Measurements from ENCODE around the gene PLOD2. TPM values are rescaled to one million over a fixed set of nuclear protein-coding genes. Genes with fewer than 3 reads are reported as not detected.

The PLOD2 gene
- total RNA-seq, 1 donor: 345 TPM

DNA sequence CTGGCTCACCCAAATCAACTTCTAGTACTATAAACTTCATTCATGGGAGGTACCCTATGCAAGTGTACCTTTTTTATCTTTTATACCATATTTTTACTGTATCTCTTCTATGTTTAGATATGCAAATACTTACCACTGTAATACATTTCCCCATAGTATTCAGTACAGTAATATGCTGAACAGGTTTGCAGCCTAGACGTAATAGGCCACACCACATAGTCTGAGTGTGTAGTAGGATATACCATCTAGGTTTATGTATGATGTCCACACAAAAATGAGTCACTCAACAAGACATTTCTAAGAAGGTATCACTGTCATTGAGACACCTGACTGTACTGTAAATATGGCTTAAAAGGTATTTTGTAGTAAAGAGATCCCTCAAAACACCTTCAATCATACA lies 124.7 kb downstream of the PLOD2 start:
- TF ChIP-seq, protein P1, sequence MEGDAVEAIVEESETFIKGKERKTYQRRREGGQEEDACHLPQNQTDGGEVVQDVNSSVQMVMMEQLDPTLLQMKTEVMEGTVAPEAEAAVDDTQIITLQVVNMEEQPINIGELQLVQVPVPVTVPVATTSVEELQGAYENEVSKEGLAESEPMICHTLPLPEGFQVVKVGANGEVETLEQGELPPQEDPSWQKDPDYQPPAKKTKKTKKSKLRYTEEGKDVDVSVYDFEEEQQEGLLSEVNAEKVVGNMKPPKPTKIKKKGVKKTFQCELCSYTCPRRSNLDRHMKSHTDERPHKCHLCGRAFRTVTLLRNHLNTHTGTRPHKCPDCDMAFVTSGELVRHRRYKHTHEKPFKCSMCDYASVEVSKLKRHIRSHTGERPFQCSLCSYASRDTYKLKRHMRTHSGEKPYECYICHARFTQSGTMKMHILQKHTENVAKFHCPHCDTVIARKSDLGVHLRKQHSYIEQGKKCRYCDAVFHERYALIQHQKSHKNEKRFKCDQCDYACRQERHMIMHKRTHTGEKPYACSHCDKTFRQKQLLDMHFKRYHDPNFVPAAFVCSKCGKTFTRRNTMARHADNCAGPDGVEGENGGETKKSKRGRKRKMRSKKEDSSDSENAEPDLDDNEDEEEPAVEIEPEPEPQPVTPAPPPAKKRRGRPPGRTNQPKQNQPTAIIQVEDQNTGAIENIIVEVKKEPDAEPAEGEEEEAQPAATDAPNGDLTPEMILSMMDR (IDR thresholded peaks at IDR 0.05; ENCODE audit: extremely low read depth, low read depth, low read length): no peak

DNA sequence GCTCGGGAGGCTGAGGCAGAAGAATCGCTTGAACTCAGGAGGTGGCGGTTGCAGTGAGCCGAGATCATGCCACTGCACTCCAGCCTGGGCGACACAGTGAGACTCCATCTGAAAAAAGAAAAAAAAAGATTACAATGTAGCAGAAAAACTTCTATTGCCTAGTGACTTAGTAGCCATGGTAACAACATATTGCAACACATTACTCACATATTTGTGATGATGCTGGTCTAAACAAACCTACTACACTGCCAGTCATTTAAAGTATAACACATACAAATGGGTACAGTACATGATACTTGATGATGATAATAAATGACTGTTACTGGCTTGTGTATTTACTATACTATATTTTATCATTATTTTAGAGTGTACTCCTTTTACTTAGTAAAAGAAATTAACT lies 125.6 kb downstream of the PLOD2 start:
- no peak for DNase-seq (ENCODE audit: insufficient read length, low spot score, missing footprints)
- Histone ChIP-seq H3K79me2 (ENCODE audit: insufficient read depth, low read length) (no peaks in the 10 kb centered on the region), H3K27ac (ENCODE audit: low read depth, low read length) (no peak overlapping the region), H3K4me2 (ENCODE audit: insufficient read depth, low read length) (no peak overlapping the region), H3K4me3 (ENCODE audit: insufficient read depth, low read length) (no peak overlapping the region), H2AFZ (ENCODE audit: low read length) (no peak overlapping the region), H3K9me3 (ENCODE audit: low read depth, low read length) (no peaks in the 10 kb centered on the region), H3K4me1 (ENCODE audit: insufficient read depth, low read length) (no peaks in the 10 kb centered on the region), H3K27me3 (ENCODE audit: insufficient read depth, low read length) (no peaks in the 10 kb centered on the region), H4K20me1 (ENCODE audit: insufficient read depth, low read length) (no peaks in the 10 kb centered on the region), H3K36me3 (ENCODE audit: insufficient read depth, low read length) (peaks cover 10% of the 10 kb centered on the region)
- TF ChIP-seq, protein P1 (IDR thresholded peaks at IDR 0.05; ENCODE audit: extremely low read depth, low read depth, low read length): no peak

More for the DNA sequence above, 124.7 kb downstream of the PLOD2 start:
- Histone ChIP-seq H3K79me2 (ENCODE audit: insufficient read depth, low read length) (no peaks in the 10 kb centered on the region), H3K4me1 (ENCODE audit: insufficient read depth, low read length) (no peaks in the 10 kb centered on the region), H3K9me3 (ENCODE audit: low read depth, low read length) (no peaks in the 10 kb centered on the region), H3K36me3 (ENCODE audit: insufficient read depth, low read length) (peaks cover 10% of the 10 kb centered on the region), H3K27ac (ENCODE audit: low read depth, low read length) (no peak overlapping the region), H3K4me3 (ENCODE audit: insufficient read depth, low read length) (no peak overlapping the region), H3K4me2 (ENCODE audit: insufficient read depth, low read length) (no peak overlapping the region), H2AFZ (ENCODE audit: low read length) (no peak overlapping the region), H4K20me1 (ENCODE audit: insufficient read depth, low read length) (no peaks in the 10 kb centered on the region), H3K27me3 (ENCODE audit: insufficient read depth, low read length) (no peaks in the 10 kb centered on the region)
- DNase-seq (ENCODE audit: insufficient read length, low spot score, missing footprints): no peak

DNA sequence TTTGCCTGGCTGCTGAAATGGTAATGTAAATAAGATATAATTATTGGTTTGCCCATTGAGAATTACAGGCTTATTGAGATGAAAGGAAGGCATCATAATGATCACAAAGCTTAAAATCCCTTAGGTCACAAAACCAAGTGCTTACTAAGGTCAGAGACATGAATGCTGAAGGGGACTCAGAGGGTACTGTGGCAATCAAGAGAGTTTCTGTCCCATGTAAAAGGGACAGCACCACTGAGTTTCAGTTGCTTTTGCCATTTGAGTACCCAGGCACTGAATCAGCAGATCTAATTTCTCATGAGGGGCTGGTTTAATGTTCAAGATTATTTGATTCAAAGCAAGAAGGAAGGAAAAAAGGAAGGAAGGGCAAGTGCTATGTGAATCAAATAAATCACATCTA lies 127.0 kb downstream of the PLOD2 start:
- no peaks in the 10 kb centered on the region for H4K20me1 ChIP-seq (ENCODE audit: insufficient read depth, low read length)
- no peaks in the 10 kb centered on the region for H3K9me3 ChIP-seq (ENCODE audit: low read depth, low read length)
- H3K27me3 ChIP-seq (ENCODE audit: insufficient read depth, low read length): no peaks in the 10 kb centered on the region
- TF ChIP-seq, protein P1 (IDR thresholded peaks at IDR 0.05; ENCODE audit: extremely low read depth, low read depth, low read length): no peak
- no peak overlapping the region for H2AFZ ChIP-seq (ENCODE audit: low read length)
- H3K27ac ChIP-seq (ENCODE audit: low read depth, low read length): no peak overlapping the region
- H3K4me1 ChIP-seq (ENCODE audit: insufficient read depth, low read length): no peaks in the 10 kb centered on the region
- no peak overlapping the region for H3K4me3 ChIP-seq (ENCODE audit: insufficient read depth, low read length)
- H3K4me2 ChIP-seq (ENCODE audit: insufficient read depth, low read length): no peak overlapping the region
- H3K79me2 ChIP-seq (ENCODE audit: insufficient read depth, low read length): no peaks in the 10 kb centered on the region
- no peak for DNase-seq (ENCODE audit: insufficient read length, low spot score, missing footprints)
- peaks cover 10% of the 10 kb centered on the region for H3K36me3 ChIP-seq (ENCODE audit: insufficient read depth, low read length)

DNA sequence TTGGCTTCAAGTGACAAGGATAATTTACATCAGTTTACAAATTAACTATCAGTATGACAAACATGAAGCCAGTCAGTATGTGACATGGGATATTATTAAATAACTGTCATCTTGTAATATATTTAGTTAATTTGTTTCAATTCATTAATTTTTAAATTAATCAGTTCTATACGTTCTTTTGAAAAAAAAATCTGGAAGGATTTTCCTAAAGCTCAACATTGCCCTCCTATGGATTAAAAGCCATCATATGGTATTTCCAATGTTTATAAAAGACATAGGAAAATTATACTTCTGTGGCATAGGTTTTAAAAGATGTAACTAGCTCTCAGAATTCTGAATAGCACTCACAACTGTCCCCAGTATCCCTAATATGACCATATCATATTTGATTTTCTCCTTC lies 134.4 kb downstream of the PLOD2 start:
- Histone ChIP-seq H3K27ac (ENCODE audit: low read depth, low read length) (no peak overlapping the region), H3K9me3 (ENCODE audit: low read depth, low read length) (no peaks in the 10 kb centered on the region), H3K79me2 (ENCODE audit: insufficient read depth, low read length) (no peaks in the 10 kb centered on the region), H3K4me1 (ENCODE audit: insufficient read depth, low read length) (no peaks in the 10 kb centered on the region), H3K36me3 (ENCODE audit: insufficient read depth, low read length) (peaks cover under 1% of the 10 kb centered on the region), H3K27me3 (ENCODE audit: insufficient read depth, low read length) (no peaks in the 10 kb centered on the region), H3K4me3 (ENCODE audit: insufficient read depth, low read length) (no peak overlapping the region), H4K20me1 (ENCODE audit: insufficient read depth, low read length) (no peaks in the 10 kb centered on the region), H2AFZ (ENCODE audit: low read length) (no peak overlapping the region), H3K4me2 (ENCODE audit: insufficient read depth, low read length) (no peak overlapping the region)
- no peak for DNase-seq (ENCODE audit: insufficient read length, low spot score, missing footprints)
- TF ChIP-seq, protein P1 (IDR thresholded peaks at IDR 0.05; ENCODE audit: extremely low read depth, low read depth, low read length): no peak
